Neuronal stem cell (in vitro differentiated cells): ENCODE data around the gene ADCY2.

Experiments
- DNase-seq: peaks from one replicate; pipeline ENCODE4 v3.0.0-alpha.2; 2013; ENCODE audit warnings: low spot score
- H2AFZ ChIP-seq: one replicate; pipeline ENCODE4 v1.6.1; 2013; ENCODE audit warnings: mild to moderate bottlenecking, low read length, inconsistent platforms
- H2AK5ac ChIP-seq: 2 replicates; pipeline ENCODE4 v1.6.1; 2013; ENCODE audit warnings: low read depth, mild to moderate bottlenecking, inconsistent platforms, low read length, moderate library complexity, mixed read lengths
- H2BK120ac ChIP-seq: 2 replicates; pipeline ENCODE4 v1.6.1; 2013; ENCODE audit warnings: low read depth, mild to moderate bottlenecking, inconsistent platforms, low read length, moderate library complexity, mixed read lengths
- H2BK12ac ChIP-seq: one replicate; pipeline ENCODE4 v1.6.1; 2013; ENCODE audit warnings: low read length, inconsistent platforms
- H2BK15ac ChIP-seq: 2 replicates; pipeline ENCODE4 v1.6.1; 2013; ENCODE audit warnings: mild to moderate bottlenecking, low read length, inconsistent platforms, mixed read lengths
- H2BK5ac ChIP-seq: one replicate; pipeline ENCODE4 v1.6.1; 2013; ENCODE audit warnings: inconsistent platforms, mild to moderate bottlenecking, low read length, moderate library complexity
- H3K14ac ChIP-seq: one replicate; pipeline ENCODE4 v1.6.1; 2013; ENCODE audit warnings: low read length, inconsistent platforms
- H3K18ac ChIP-seq: 2 replicates; pipeline ENCODE4 v1.6.1; 2013; ENCODE audit warnings: low read length, inconsistent platforms
- H3K23ac ChIP-seq: 2 replicates; pipeline ENCODE4 v1.6.1; 2013; ENCODE audit warnings: low read depth, mild to moderate bottlenecking, mixed read lengths, low read length, inconsistent platforms; ENCODE audit not compliant: poor library complexity
- H3K27ac ChIP-seq: replicated peaks from 3 replicates; pipeline ENCODE4 v1.5.1; 2013; ENCODE audit warnings: low read length, inconsistent platforms
- H3K27me3 ChIP-seq, 3 experiments: 2 replicates each; pipeline ENCODE4 v1.6.1; 2013; ENCODE audit warnings: low read length in 3 of 3, mild to moderate bottlenecking in 2 of 3, inconsistent platforms in 1 of 3, low read depth in 1 of 3, mixed read lengths in 1 of 3, moderate library complexity in 1 of 3; ENCODE audit not compliant: control insufficient read depth in 3 of 3, insufficient read depth in 3 of 3
- H3K36me3 ChIP-seq, 2 donors: replicated peaks in 1 of 2; 2 replicates each; pipeline ENCODE4 v1.6.1; 2013; ENCODE audit warnings: low read length in 2 of 2; ENCODE audit not compliant: control insufficient read depth in 2 of 2, insufficient read depth in 2 of 2
- H3K4ac ChIP-seq: 2 replicates; pipeline ENCODE4 v1.6.1; 2013; ENCODE audit warnings: inconsistent platforms, mild to moderate bottlenecking, low read length, moderate library complexity
- H3K4me1 ChIP-seq, 2 donors: 1 replicate in 1 of 2; 2 replicates in 1 of 2; pipeline ENCODE4 v1.6.1; 2013; ENCODE audit warnings: low read length in 2 of 2, low read depth in 1 of 2; ENCODE audit not compliant: control insufficient read depth in 2 of 2, insufficient read depth in 1 of 2
- H3K4me2 ChIP-seq: one replicate; pipeline ENCODE4 v1.6.1; 2013; ENCODE audit warnings: mild to moderate bottlenecking, low read length, inconsistent platforms; ENCODE audit not compliant: insufficient read depth, poor library complexity, severe bottlenecking
- H3K4me3 ChIP-seq, 2 donors: 2 replicates each; pipeline ENCODE4 v1.5.1; 2013; ENCODE audit warnings: low read length in 2 of 2, mild to moderate bottlenecking in 2 of 2, inconsistent platforms in 1 of 2, moderate library complexity in 1 of 2
- H3K79me1 ChIP-seq: one replicate; pipeline ENCODE4 v1.6.1; 2013; ENCODE audit warnings: low read depth, mild to moderate bottlenecking, inconsistent platforms, low read length, moderate library complexity
- H3K9ac ChIP-seq: one replicate; pipeline ENCODE4 v1.6.1; 2013; ENCODE audit warnings: mild to moderate bottlenecking, low read depth, low read length, inconsistent platforms; ENCODE audit not compliant: poor library complexity
- H3K9me3 ChIP-seq, 2 donors: replicated peaks in 1 of 2; 2 replicates each; pipeline versions ENCODE3 to v1.6.1; 2013; ENCODE audit warnings: low read length in 2 of 2, mild to moderate bottlenecking in 2 of 2, inconsistent platforms in 1 of 2, low read depth in 1 of 2, mixed read lengths in 1 of 2, moderate library complexity in 1 of 2; ENCODE audit not compliant: control insufficient read depth in 2 of 2, insufficient read depth in 1 of 2
- H4K8ac ChIP-seq: one replicate; pipeline ENCODE4 v1.6.1; 2013; ENCODE audit warnings: low read depth, mild to moderate bottlenecking, inconsistent platforms, low read length, moderate library complexity
- H4K91ac ChIP-seq: one replicate; pipeline ENCODE4 v1.6.1; 2013; ENCODE audit warnings: low read length, low read depth, mild to moderate bottlenecking, inconsistent platforms; ENCODE audit not compliant: poor library complexity
- WGBS, 2 donors: extraction: QIAGEN DNeasy Blood & Tissue Kit; methylation state at CpG; one replicate each; pipeline ENCODE4 v1.1.7; 2013; ENCODE audit warnings: missing lambda C conversion rate in 2 of 2, mixed read lengths in 1 of 2; ENCODE audit not compliant: insufficient read length in 2 of 2, insufficient replicate concordance in 1 of 2; ENCODE audit errors: extremely low coverage in 2 of 2; 5-methylcytosine and 5-hydroxymethylcytosine counted together

The ADCY2 gene

DNA sequence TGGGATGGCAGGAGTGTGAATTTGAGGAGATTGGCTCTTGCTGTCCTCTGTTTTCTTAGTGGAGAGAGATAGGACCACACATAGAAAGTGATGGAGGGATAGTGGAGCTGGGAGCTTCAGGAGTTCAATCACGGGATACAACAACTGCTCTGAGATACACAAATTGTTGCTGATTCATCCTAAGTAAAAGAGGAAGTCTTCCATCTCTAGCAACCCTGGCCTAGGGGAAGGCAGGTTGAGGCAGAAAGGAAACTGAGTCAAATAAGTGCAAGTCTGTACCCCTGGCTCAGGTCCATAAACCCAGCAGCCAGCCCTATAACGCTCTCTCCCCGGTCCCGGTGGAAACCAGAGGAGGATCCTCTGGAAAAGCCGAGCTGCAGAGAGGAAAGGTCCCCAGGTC is 97.7 kb downstream of the ADCY2 start:
- H4K91ac ChIP-seq, result no peak overlapping the region
- H3K4me1 ChIP-seq, result peaks cover 2 to 4% of the 10 kb centered on the region in 2 donors
- H3K27me3 ChIP-seq, result no peaks in the 10 kb centered on the region
- H3K23ac ChIP-seq, result no peak overlapping the region
- no peak overlapping the region for H3K27ac ChIP-seq
- WGBS, 2 donors, result no CpG with 5 or more reads among the region's 5 CpGs
- DNase-seq, result no peak
- H3K79me1 ChIP-seq, result no peaks in the 10 kb centered on the region
- H3K9ac ChIP-seq, result no peak overlapping the region
- no peak overlapping the region for H2AFZ ChIP-seq
- no peak overlapping the region for H3K18ac ChIP-seq
- H3K4ac ChIP-seq, result no peak overlapping the region
- H3K36me3 ChIP-seq, result no peaks in the 10 kb centered on the region
- no peak overlapping the region for H3K14ac ChIP-seq
- H3K4me3 ChIP-seq, result no peak overlapping the region
- no peak overlapping the region for H3K4me2 ChIP-seq
- H3K9me3 ChIP-seq, result peaks cover 0 to 3% of the 10 kb centered on the region in 2 donors
- H2BK120ac ChIP-seq, result no peak overlapping the region
- H2BK12ac ChIP-seq, result no peak overlapping the region
- no peak overlapping the region for H2BK5ac ChIP-seq
- H2BK15ac ChIP-seq, result no peak overlapping the region
- H4K8ac ChIP-seq, result no peak overlapping the region
- no peak overlapping the region for H2AK5ac ChIP-seq

DNA sequence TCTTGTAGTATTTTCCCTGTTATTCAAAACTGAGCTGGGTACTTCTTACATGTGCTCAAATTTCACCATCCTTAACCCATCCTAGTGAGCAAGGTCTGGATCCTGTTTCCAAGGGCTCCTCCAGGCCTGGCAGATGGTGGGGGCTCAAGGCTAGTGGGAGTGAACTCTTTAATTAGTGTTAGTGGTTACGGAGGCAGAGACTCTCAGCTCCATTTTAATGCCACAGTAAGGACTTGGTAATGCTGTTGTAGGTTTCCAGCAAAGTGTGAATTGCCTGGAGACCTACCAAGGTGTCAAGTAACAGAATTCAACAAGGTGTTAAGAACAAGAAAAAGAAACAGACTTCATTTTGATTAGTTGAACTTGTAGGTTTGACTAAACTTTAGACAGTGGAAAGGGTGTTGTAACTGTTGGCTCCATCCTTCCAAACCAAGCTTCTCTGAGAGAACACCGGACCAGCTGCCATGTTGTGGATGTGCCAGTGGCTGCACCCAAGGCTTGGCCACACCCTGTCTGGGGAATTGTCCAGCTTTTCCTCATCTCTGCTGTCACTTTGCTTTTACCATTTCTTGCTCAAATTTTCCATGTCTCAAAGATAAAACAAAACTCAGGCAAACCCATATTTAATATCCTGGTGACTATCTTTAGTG is 98.7 kb downstream of the ADCY2 start:
- H2BK5ac ChIP-seq, result no peak overlapping the region
- H3K36me3 ChIP-seq, result no peaks in the 10 kb centered on the region
- H3K4me3 ChIP-seq, result no peak overlapping the region
- H3K27me3 ChIP-seq, result no peaks in the 10 kb centered on the region
- no peak overlapping the region for H3K23ac ChIP-seq
- H4K8ac ChIP-seq, result no peak overlapping the region
- H2BK12ac ChIP-seq, result no peak overlapping the region
- H3K9me3 ChIP-seq, result no peaks in the 10 kb centered on the region
- WGBS, 2 donors, result no CpG with 5 or more reads among the region's 2 CpGs
- no peak overlapping the region for H2AK5ac ChIP-seq
- H3K4me2 ChIP-seq, result no peak overlapping the region
- H3K14ac ChIP-seq, result no peak overlapping the region
- H2BK15ac ChIP-seq, result no peak overlapping the region
- H3K4ac ChIP-seq, result no peak overlapping the region
- no peak overlapping the region for H2BK120ac ChIP-seq
- peaks cover 2 to 4% of the 10 kb centered on the region in 2 donors for H3K4me1 ChIP-seq
- no peak overlapping the region for H2AFZ ChIP-seq
- DNase-seq, result no peak
- H3K18ac ChIP-seq, result no peak overlapping the region
- no peak overlapping the region for H4K91ac ChIP-seq
- H3K9ac ChIP-seq, result no peak overlapping the region
- no peak overlapping the region for H3K27ac ChIP-seq
- H3K79me1 ChIP-seq, result no peaks in the 10 kb centered on the region

DNA sequence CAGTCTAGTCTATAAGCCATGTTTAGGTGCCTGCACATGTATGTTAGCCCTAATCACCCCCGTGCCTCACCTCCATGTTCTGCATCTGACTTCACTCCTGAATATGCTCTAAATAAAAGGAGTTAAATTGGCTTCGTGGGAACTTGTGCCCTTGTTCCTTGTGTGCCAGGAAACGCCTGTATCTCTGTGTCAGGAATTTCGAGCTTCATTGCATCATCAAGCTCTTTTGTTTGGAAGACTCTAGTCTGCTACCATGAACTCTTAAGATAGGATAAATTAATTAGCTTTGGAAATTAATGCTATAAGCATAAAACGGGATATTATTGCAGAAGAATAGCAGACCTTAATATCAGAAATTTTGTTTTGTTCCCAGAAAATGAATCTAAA is 99.2 kb downstream of the ADCY2 start:
- H3K4me3 ChIP-seq, result no peak overlapping the region
- no peak overlapping the region for H4K91ac ChIP-seq
- no CpG with 5 or more reads among the region's 5 CpGs for WGBS, 2 donors
- DNase-seq, result no peak
- no peak overlapping the region for H2BK12ac ChIP-seq
- H3K79me1 ChIP-seq, result no peaks in the 10 kb centered on the region
- no peak overlapping the region for H2BK5ac ChIP-seq
- no peak overlapping the region for H2AK5ac ChIP-seq
- H3K14ac ChIP-seq, result no peak overlapping the region
- H3K9me3 ChIP-seq, result no peaks in the 10 kb centered on the region
- no peak overlapping the region for H3K4ac ChIP-seq
- H2AFZ ChIP-seq, result no peak overlapping the region
- no peak overlapping the region for H3K27ac ChIP-seq
- no peak overlapping the region for H2BK120ac ChIP-seq
- no peaks in the 10 kb centered on the region for H3K36me3 ChIP-seq
- no peak overlapping the region for H3K9ac ChIP-seq
- no peak overlapping the region for H3K18ac ChIP-seq
- H3K23ac ChIP-seq, result no peak overlapping the region
- no peak overlapping the region for H2BK15ac ChIP-seq
- H3K27me3 ChIP-seq, result no peaks in the 10 kb centered on the region
- peaks cover 2 to 4% of the 10 kb centered on the region in 2 donors for H3K4me1 ChIP-seq
- no peak overlapping the region for H3K4me2 ChIP-seq
- no peak overlapping the region for H4K8ac ChIP-seq

DNA sequence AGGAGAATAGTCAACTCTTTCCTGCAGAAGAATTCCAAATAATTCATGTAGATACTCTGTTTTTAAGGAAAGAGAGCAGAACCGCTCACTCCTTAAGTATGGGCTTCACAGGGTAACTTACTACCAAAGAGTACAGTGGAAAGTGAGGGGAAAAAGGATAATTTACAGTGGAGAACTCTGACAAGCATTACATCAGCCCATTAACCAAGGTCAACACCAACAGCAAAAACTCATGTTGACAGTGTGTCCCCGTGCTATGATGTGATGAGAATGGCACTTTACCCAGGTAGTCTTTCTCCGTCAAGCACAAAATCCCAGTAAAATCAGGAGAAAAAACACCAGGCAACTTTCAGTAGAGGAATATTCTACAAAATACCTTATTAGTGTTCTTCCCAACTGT is 104.3 kb downstream of the ADCY2 start:
- Histone ChIP-seq H3K27me3 (no peaks in the 10 kb centered on the region), H3K4me1 (peaks cover 2 to 3% of the 10 kb centered on the region in 2 donors), H2AFZ (no peak overlapping the region), H3K79me1 (no peaks in the 10 kb centered on the region), H3K4me3 (no peak overlapping the region), H3K4ac (no peak overlapping the region), H3K14ac (no peak overlapping the region), H4K8ac (no peak overlapping the region), H3K4me2 (no peak overlapping the region), H2BK12ac (no peak overlapping the region), H3K23ac (no peak overlapping the region), H2BK120ac (no peak overlapping the region), H3K36me3 (no peaks in the 10 kb centered on the region), H2AK5ac (no peak overlapping the region), H3K9me3 (no peaks in the 10 kb centered on the region), H4K91ac (no peak overlapping the region), H3K27ac (no peak overlapping the region), H2BK5ac (no peak overlapping the region), H2BK15ac (no peak overlapping the region), H3K9ac (no peak overlapping the region), H3K18ac (no peak overlapping the region)
- no CpG with 5 or more reads among the region's 3 CpGs for WGBS, 2 donors
- no peak for DNase-seq
